ENCODE results near the gene ZNF575.

DNA sequence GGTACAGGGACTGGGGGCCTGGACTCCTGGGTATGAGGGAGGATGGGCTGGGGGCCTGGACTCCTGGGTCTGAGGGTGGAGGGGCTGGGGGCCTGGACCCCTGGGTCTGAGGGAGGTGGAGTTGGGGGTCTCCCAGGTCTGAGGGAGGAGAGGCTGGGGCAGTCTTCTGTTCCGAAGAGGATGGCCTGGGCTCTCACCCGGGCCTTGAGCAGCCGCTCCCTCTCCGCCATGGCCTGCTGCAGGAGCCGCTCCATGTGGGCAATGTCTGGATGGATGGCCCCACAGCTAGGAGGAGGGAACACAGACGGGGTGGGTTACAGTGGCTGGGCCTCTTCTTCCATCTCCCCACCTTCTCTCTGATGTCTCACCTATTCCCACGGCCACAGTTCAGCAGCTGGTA lies 46.6 kb upstream of the ZNF575 start:
- TF ChIP-seq CTCF (IDR thresholded peaks at IDR 0.05; ENCODE audit: low read depth, low read length, missing input control) (no peak), YY1 (IDR thresholded peaks at IDR 0.05) (no peak), REST (IDR thresholded peaks at IDR 0.05) (no peak), SP1 (IDR thresholded peaks at IDR 0.05) (no peak), GABPA (IDR thresholded peaks at IDR 0.05 in 1 of 2, conservative IDR thresholded peaks at IDR 0.05 in 1 of 2) (no peak), RAD21 (IDR thresholded peaks at IDR 0.05) (no peak), TAF1 (conservative IDR thresholded peaks at IDR 0.05) (no peak), FOXA1 (IDR thresholded peaks at IDR 0.05) (no peak)
- TF ChIP-seq, protein P1, sequence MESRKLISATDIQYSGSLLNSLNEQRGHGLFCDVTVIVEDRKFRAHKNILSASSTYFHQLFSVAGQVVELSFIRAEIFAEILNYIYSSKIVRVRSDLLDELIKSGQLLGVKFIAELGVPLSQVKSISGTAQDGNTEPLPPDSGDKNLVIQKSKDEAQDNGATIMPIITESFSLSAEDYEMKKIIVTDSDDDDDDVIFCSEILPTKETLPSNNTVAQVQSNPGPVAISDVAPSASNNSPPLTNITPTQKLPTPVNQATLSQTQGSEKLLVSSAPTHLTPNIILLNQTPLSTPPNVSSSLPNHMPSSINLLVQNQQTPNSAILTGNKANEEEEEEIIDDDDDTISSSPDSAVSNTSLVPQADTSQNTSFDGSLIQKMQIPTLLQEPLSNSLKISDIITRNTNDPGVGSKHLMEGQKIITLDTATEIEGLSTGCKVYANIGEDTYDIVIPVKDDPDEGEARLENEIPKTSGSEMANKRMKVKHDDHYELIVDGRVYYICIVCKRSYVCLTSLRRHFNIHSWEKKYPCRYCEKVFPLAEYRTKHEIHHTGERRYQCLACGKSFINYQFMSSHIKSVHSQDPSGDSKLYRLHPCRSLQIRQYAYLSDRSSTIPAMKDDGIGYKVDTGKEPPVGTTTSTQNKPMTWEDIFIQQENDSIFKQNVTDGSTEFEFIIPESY (IDR thresholded peaks at IDR 0.05): no peak
